ENCODE measurements around the gene DEPDC7.

The DEPDC7 gene

DNA sequence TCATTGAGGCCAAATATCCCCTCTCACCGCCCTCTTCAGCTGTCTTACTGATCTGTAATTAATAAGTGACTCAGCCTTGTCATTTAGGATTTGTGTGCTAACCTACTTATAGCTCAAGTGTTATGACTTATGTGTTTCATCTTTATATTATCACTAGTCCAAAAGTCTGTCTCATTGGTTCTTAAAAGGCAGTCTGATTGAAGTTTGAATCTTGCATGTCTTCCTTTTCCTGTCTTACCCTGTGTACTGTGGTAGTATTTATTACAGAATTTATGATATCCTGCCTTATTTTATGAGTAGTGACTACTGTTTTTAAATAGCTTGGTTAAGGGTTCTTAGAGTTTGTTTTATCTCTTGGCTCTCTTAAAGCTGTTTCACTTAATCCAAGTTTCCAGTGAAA lies 6.3 kb downstream of the DEPDC7 start:
- ChIA-PET POLR2A (no interaction called here), CTCF (interaction anchor here (0.7 to 1.1 kb wide), 3 partner anchors 11 to 47 kb away, joined by 3 read pairs; no protein-coding TSS in a partner anchor)
- H3K4me1 ChIP-seq (ENCODE audit: control insufficient read depth, insufficient read depth, low read length), result no peaks in the 10 kb centered on the region
- H3K36me3 ChIP-seq (ENCODE audit: control insufficient read depth in 2 of 2, insufficient read depth in 1 of 2, low read length in 2 of 2), result peaks cover 0 to 4% of the 10 kb centered on the region in 2 experiments; a peak in 1 of 3 replicates
- no peaks in the 10 kb centered on the region for H3K9me3 ChIP-seq (ENCODE audit: control insufficient read depth, insufficient read depth, low read depth, low read length)
- TF ChIP-seq, protein P1, sequence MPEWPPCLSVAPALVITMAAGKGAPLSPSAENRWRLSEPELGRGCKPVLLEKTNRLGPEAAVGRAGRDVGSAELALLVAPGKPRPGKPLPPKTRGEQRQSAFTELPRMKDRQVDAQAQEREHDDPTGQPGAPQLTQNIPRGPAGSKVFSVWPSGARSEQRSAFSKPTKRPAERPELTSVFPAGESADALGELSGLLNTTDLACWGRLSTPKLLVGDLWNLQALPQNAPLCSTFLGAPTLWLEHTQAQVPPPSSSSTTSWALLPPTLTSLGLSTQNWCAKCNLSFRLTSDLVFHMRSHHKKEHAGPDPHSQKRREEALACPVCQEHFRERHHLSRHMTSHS (tag by site-specific recombination; IDR thresholded peaks at IDR 0.05), result no peak
- TF ChIP-seq ZNF521 (tag by site-specific recombination; IDR thresholded peaks at IDR 0.05), result no peak
- TF ChIP-seq GLI4 (tag by site-specific recombination; IDR thresholded peaks at IDR 0.05), result no peak
- TF ChIP-seq, protein P2, sequence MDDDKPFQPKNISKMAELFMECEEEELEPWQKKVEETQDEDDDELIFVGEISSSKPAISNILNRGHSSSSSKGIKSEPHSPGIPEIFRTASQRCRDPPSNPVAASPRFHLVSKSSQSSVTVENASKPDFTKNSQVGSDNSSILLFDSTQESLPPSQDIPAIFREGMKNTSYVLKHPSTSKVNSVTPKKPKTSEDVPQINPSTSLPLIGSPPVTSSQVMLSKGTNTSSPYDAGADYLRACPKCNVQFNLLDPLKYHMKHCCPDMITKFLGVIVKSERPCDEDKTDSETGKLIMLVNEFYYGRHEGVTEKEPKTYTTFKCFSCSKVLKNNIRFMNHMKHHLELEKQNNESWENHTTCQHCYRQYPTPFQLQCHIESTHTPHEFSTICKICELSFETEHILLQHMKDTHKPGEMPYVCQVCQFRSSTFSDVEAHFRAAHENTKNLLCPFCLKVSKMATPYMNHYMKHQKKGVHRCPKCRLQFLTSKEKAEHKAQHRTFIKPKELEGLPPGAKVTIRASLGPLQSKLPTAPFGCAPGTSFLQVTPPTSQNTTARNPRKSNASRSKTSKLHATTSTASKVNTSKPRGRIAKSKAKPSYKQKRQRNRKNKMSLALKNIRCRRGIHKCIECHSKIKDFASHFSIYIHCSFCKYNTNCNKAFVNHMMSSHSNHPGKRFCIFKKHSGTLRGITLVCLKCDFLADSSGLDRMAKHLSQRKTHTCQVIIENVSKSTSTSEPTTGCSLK (tag by site-specific recombination; IDR thresholded peaks at IDR 0.05), result no peak
- TF ChIP-seq, protein P3, sequence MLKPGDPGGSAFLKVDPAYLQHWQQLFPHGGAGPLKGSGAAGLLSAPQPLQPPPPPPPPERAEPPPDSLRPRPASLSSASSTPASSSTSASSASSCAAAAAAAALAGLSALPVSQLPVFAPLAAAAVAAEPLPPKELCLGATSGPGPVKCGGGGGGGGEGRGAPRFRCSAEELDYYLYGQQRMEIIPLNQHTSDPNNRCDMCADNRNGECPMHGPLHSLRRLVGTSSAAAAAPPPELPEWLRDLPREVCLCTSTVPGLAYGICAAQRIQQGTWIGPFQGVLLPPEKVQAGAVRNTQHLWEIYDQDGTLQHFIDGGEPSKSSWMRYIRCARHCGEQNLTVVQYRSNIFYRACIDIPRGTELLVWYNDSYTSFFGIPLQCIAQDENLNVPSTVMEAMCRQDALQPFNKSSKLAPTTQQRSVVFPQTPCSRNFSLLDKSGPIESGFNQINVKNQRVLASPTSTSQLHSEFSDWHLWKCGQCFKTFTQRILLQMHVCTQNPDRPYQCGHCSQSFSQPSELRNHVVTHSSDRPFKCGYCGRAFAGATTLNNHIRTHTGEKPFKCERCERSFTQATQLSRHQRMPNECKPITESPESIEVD (tag by site-specific recombination; IDR thresholded peaks at IDR 0.05), result peak; percentile 42; the same call in 1 of the 2 replicates
- no peak for TF ChIP-seq ZNF785 (tag by site-specific recombination; IDR thresholded peaks at IDR 0.05)
- H3K27ac ChIP-seq (ENCODE audit: extremely low read depth, low read depth, low read length), result no peak overlapping the region
- H3K4me3 ChIP-seq (ENCODE audit: low read depth, low read length), result no peak overlapping the region

DNA sequence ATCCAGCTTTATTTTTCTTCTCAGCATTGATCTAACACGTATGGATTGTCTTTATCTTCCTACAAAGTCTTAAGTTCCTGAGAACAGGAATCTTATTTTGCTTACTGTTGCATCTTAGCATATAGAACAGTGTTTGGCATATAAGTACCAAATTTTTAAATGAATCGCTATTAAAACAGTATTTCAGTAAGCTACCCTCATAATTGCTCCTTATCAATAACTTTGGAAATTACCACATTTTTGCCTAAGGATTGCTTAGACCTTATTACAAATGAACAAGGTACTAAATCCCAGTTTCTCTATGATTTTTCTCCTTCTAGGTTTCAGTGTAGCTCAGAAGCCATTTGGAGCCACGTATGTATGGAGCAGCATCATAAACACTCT lies 9.7 kb downstream of the DEPDC7 start:
- no peaks in the 10 kb centered on the region for H3K4me1 ChIP-seq (ENCODE audit: control insufficient read depth, insufficient read depth, low read length)
- TF ChIP-seq ZNF133 (tag by site-specific recombination; IDR thresholded peaks at IDR 0.05) (no peak), ZNF600 (tag by site-specific recombination; IDR thresholded peaks at IDR 0.05) (no peak), ZNF664 (tag by site-specific recombination; IDR thresholded peaks at IDR 0.05) (peak; percentile 93), ZNF660 (tag by site-specific recombination; IDR thresholded peaks at IDR 0.05) (no peak), BCL11A (tag by site-specific recombination; IDR thresholded peaks at IDR 0.05; ENCODE audit: low read depth) (no peak)
- ChIA-PET POLR2A (interaction anchor here (0.6 to 0.8 kb wide), 2 partner anchors 9 to 13 kb away, joined by 3 to 7 read pairs; partner anchors contain the start of gene DEPDC7), CTCF (interaction anchor here (0.5 to 1.6 kb wide), 4 partner anchors 9 to 865 kb away, joined by 3 to 10 read pairs (median 4); partner anchors contain the start of gene DEPDC7)
- no peaks in the 10 kb centered on the region for H3K9me3 ChIP-seq (ENCODE audit: control insufficient read depth, insufficient read depth, low read depth, low read length)
- peaks cover 0 to 4% of the 10 kb centered on the region in 2 experiments; a peak in 1 of 3 replicates for H3K36me3 ChIP-seq (ENCODE audit: control insufficient read depth in 2 of 2, insufficient read depth in 1 of 2, low read length in 2 of 2)
- no peak overlapping the region for H3K27ac ChIP-seq (ENCODE audit: extremely low read depth, low read depth, low read length)
- H3K4me3 ChIP-seq (ENCODE audit: low read depth, low read length), result no peak overlapping the region

DNA sequence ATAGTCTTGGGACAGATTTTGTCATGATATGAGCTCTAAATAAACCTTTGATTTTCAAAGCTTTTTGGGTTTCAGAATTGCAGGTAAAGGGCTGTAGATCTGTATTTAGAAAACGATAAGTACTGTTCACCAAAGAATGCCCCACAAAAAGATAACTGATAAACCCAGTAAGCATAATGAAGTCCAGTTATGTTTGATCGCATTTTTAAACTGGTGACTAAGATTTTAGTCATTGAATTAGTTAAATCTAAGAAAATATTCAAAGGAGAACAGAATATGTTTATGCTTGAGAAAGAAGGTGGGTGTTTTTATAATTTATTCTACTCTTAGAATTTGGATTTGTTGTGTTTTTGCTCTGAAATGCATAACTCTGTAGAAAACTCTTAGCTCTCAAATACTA lies 11.6 kb downstream of the DEPDC7 start:
- no peak overlapping the region for H3K27ac ChIP-seq (ENCODE audit: extremely low read depth, low read depth, low read length)
- no peaks in the 10 kb centered on the region for H3K4me1 ChIP-seq (ENCODE audit: control insufficient read depth, insufficient read depth, low read length)
- no peaks in the 10 kb centered on the region for H3K9me3 ChIP-seq (ENCODE audit: control insufficient read depth, insufficient read depth, low read depth, low read length)
- H3K4me3 ChIP-seq (ENCODE audit: low read depth, low read length), result no peak overlapping the region
- peaks cover 0 to 16% of the 10 kb centered on the region in 2 experiments; a peak in 1 of 3 replicates for H3K36me3 ChIP-seq (ENCODE audit: control insufficient read depth in 2 of 2, insufficient read depth in 1 of 2, low read length in 2 of 2)
- POLR2A ChIA-PET, result interaction anchor here (1.6 kb wide), 1 partner anchor 11 kb away, joined by 6 read pairs; the partner anchor contains the start of gene DEPDC7
- no peak for TF ChIP-seq ZFHX2 (tag by site-specific recombination; conservative IDR thresholded peaks at IDR 0.05)
- no peak for TF ChIP-seq ZEB2 (tag by site-specific recombination; IDR thresholded peaks at IDR 0.05)
- TF ChIP-seq KLF16 (tag by site-specific recombination; IDR thresholded peaks at IDR 0.05), result no peak
- TF ChIP-seq, protein P4, sequence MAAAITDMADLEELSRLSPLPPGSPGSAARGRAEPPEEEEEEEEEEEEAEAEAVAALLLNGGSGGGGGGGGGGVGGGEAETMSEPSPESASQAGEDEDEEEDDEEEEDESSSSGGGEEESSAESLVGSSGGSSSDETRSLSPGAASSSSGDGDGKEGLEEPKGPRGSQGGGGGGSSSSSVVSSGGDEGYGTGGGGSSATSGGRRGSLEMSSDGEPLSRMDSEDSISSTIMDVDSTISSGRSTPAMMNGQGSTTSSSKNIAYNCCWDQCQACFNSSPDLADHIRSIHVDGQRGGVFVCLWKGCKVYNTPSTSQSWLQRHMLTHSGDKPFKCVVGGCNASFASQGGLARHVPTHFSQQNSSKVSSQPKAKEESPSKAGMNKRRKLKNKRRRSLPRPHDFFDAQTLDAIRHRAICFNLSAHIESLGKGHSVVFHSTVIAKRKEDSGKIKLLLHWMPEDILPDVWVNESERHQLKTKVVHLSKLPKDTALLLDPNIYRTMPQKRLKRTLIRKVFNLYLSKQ (tag by site-specific recombination; IDR thresholded peaks at IDR 0.05; ENCODE audit: borderline replicate concordance), result no peak
- no peak for TF ChIP-seq ZNF521 (tag by site-specific recombination; IDR thresholded peaks at IDR 0.05)
- TF ChIP-seq ZNF561 (tag by site-specific recombination; IDR thresholded peaks at IDR 0.05; ENCODE audit: borderline replicate concordance), result no peak
- TF ChIP-seq, protein P5, sequence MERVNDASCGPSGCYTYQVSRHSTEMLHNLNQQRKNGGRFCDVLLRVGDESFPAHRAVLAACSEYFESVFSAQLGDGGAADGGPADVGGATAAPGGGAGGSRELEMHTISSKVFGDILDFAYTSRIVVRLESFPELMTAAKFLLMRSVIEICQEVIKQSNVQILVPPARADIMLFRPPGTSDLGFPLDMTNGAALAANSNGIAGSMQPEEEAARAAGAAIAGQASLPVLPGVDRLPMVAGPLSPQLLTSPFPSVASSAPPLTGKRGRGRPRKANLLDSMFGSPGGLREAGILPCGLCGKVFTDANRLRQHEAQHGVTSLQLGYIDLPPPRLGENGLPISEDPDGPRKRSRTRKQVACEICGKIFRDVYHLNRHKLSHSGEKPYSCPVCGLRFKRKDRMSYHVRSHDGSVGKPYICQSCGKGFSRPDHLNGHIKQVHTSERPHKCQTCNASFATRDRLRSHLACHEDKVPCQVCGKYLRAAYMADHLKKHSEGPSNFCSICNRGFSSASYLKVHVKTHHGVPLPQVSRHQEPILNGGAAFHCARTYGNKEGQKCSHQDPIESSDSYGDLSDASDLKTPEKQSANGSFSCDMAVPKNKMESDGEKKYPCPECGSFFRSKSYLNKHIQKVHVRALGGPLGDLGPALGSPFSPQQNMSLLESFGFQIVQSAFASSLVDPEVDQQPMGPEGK (tag by site-specific recombination; IDR thresholded peaks at IDR 0.05), result no peak
- no peak for TF ChIP-seq FEZF1 (tag by site-specific recombination; IDR thresholded peaks at IDR 0.05)
- no peak for TF ChIP-seq ZNF660 (tag by site-specific recombination; IDR thresholded peaks at IDR 0.05)
- CTCF ChIA-PET, result interaction anchor here (0.6 to 0.9 kb wide), 2 partner anchors 11 to 13 kb away, joined by 3 read pairs; partner anchors contain the start of gene DEPDC7
